Lung (tissue), 4 donors: ENCODE measurements around the gene VMA21. TPM values are rescaled to one million over a fixed set of nuclear protein-coding genes. Genes with fewer than 3 reads are reported as not detected.

ENCODE experiments used
- polyA plus RNA-seq, 2 donors: library from polyadenylated mRNA; stranded (reverse); fragments of 200-250 nt; gene quantifications; one replicate each; pipeline ENCODE4 v1.2.1, GENCODE V29; 2013
- total RNA-seq, 2 donors: library from RNA; depleted of rRNA in 1 of 2; stranded (reverse); fragments of >200 nt in 1 of 2; gene quantifications; one replicate each; pipeline ENCODE4 v1.2.1, GENCODE V29; 2014 to 2021
- donor health status: Bipolar disorder and iron deficiency.
- donor health status: healthy.
- donor health status: DM: yes; HTN: yes; CAD: no.

Gene VMA21
- total and polyA plus RNA-seq, 4 donors, result 7.8 to 36.3 (median 18.4) TPM

Other genes with a start within 250 kb of the VMA21 start
- gene GPR50, start 220.6 kb upstream of the VMA21 start, total RNA-seq, result not detected
- gene GPR50, start 220.6 kb upstream of the VMA21 start, polyA plus RNA-seq, result not detected
- not detected for gene PASD1, start 166.5 kb downstream of the VMA21 start, total RNA-seq
- gene PASD1, start 166.5 kb downstream of the VMA21 start, polyA plus RNA-seq, result not detected